A673 (cell line): ENCODE measurements around the gene WDR27. TPM values are rescaled to one million over a fixed set of nuclear protein-coding genes. Genes with fewer than 3 reads are reported as not detected.
"Not testable (repeated sequence)": the region's sequence is repeated elsewhere in the genome, so short reads cannot be mapped to it uniquely, and the experiment has no call there.

Experiments
- BruUV-seq: library from RNA; stranded (reverse); fragments of 400-500 nt; replicated peaks from 2 replicates; lab custom pipeline; 2021; lab: Mats Ljungman, UMichigan
- CTCF ChIA-PET: fragments of 300-600 bp; sonication (Branson Sonifier 250); formaldehyde crosslinking; loops from one replicate; lab custom pipeline; 2022; ENCODE audit warnings: antibody characterized with exemption; lab: Charles Lee
- POLR2A ChIA-PET: fragments of 300-600 bp; sonication (Branson Sonifier 250); formaldehyde crosslinking; loops from one replicate; lab custom pipeline; 2022; ENCODE audit warnings: antibody characterized with exemption; ENCODE audit not compliant: low non-redundant PET; lab: Charles Lee
- DNase-seq: peaks from one replicate; pipeline ENCODE4 v3.0.0-alpha.2; 2015; ENCODE audit warnings: low spot score
- H3K27ac ChIP-seq: fragments of 200-600 bp; sonication (generic); 2 replicates; pipeline ENCODE4 v1.5.1; 2016; ENCODE audit warnings: mixed run types, low read depth, mild to moderate bottlenecking, mixed read lengths, antibody characterized with exemption, low read length; ENCODE audit not compliant: poor library complexity, severe bottlenecking
- H3K27me3 ChIP-seq: fragments of 200-600 bp; sonication (generic); replicated peaks from 2 replicates; pipeline ENCODE4 v1.6.1; 2017; ENCODE audit warnings: mixed run types, low read depth, mild to moderate bottlenecking, mixed read lengths, antibody characterized with exemption, low read length; ENCODE audit not compliant: insufficient read depth, poor library complexity
- H3K36me3 ChIP-seq: fragments of 200-600 bp; sonication (generic); 2 replicates; pipeline ENCODE4 v1.6.1; 2016; ENCODE audit warnings: mixed run types, mild to moderate bottlenecking, mixed read lengths, antibody characterized with exemption, low read length; ENCODE audit not compliant: insufficient read depth, poor library complexity, severe bottlenecking
- H3K4me1 ChIP-seq: fragments of 200-600 bp; sonication (generic); 2 replicates; pipeline ENCODE4 v1.6.1; 2017; ENCODE audit warnings: mixed run types, mild to moderate bottlenecking, mixed read lengths, antibody characterized with exemption, low read length; ENCODE audit not compliant: insufficient read depth, poor library complexity, severe bottlenecking
- H3K4me3 ChIP-seq: fragments of 200-600 bp; sonication (generic); 2 replicates; pipeline ENCODE4 v1.5.1; 2016; ENCODE audit warnings: low read depth, mixed run types, mild to moderate bottlenecking, mixed read lengths, low read length; ENCODE audit not compliant: poor library complexity, severe bottlenecking
- H3K9me3 ChIP-seq: fragments of 200-600 bp; sonication (generic); 2 replicates; pipeline ENCODE4 v1.6.1; 2016; ENCODE audit warnings: mixed run types, low read depth, mild to moderate bottlenecking, mixed read lengths, antibody characterized with exemption, low read length; ENCODE audit not compliant: poor library complexity, severe bottlenecking
- CTCF ChIP-seq: fragments of 300-800, 200-600 bp; sonication (generic); conservative IDR thresholded peaks from 2 replicates; pipeline ENCODE4 v1.5.1; 2017; ENCODE audit warnings: low read depth, mild to moderate bottlenecking, antibody characterized with exemption, low read length, moderate library complexity, mixed read lengths
- EZH2 ChIP-seq: fragments of 200-600 bp; sonication (generic); IDR thresholded peaks from 2 replicates; pipeline ENCODE4 v1.6.1; 2017; ENCODE audit warnings: borderline replicate concordance, low read depth, mild to moderate bottlenecking, mixed read lengths, antibody characterized with exemption, low read length; ENCODE audit not compliant: poor library complexity, severe bottlenecking
- intact Hi-C: fragments of 100-400 bp; cut with micrococcal nuclease; formaldehyde crosslinking; loops from one replicate; pipeline ENCODE4 v1.10.0; 2022; ENCODE audit not compliant: unreplicated experiment
- total RNA-seq: library from RNA; stranded (reverse); gene quantifications from 2 replicates; pipeline ENCODE4 v1.2.3, GENCODE V29; 2021

WDR27 gene
- total RNA-seq, 1 experiment from 2014 or later: 77.3 TPM

DNA sequence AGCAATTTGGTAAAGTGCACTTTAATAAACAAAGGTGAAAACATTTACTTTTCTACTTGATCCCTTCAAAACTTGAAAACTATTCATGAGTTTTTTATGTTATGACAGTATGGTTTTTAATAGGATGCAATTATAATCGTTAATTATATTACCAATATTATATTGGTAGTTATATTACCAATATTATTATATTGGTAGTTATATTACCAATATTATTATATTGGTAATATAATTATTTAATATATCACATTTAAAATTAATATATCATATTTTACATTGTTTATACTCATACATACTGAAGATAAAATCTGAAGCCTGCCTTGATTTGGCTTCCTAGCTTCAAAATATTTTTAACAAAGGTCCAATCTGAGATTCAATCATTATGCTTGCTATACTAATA, 262.1 kb downstream of the WDR27 start:
- POLR2A ChIA-PET: no interaction called here
- CTCF ChIA-PET: no interaction called here
- no peak for TF ChIP-seq CTCF
- no peak for TF ChIP-seq EZH2
- H3K36me3 ChIP-seq: no peaks in the 10 kb centered on the region
- intact Hi-C loops: no loop called here
- H3K4me3 ChIP-seq: no peak overlapping the region
- H3K9me3 ChIP-seq: no peaks in the 10 kb centered on the region
- H3K27ac ChIP-seq: no peak overlapping the region
- DNase-seq: no peak
- H3K27me3 ChIP-seq: no peaks in the 10 kb centered on the region
- BruUV-seq: no TSS peak
- H3K4me1 ChIP-seq: no peaks in the 10 kb centered on the region

GRCh38 chr6:169434554-169434953, 267.3 kb downstream of the WDR27 start:
- BruUV-seq, H3K27me3 ChIP-seq, H3K36me3 ChIP-seq, POLR2A ChIA-PET, intact Hi-C loops, H3K4me1 ChIP-seq, CTCF ChIA-PET, DNase-seq, H3K4me3 ChIP-seq, H3K9me3 ChIP-seq, H3K27ac ChIP-seq: not testable (repeated sequence)

- Histone ChIP-seq H3K27me3 (no peaks in the 10 kb centered on the region), H3K4me1 (peaks cover 7% of the 10 kb centered on the region), H3K4me3 (no peak overlapping the region), H3K9me3 (no peaks in the 10 kb centered on the region), H3K27ac (no peak overlapping the region), H3K36me3 (no peaks in the 10 kb centered on the region)
- intact Hi-C loops: no loop called here
- ChIA-PET POLR2A (no interaction called here), CTCF (no interaction called here)
- no peak for TF ChIP-seq CTCF
- no peak for TF ChIP-seq EZH2
- no peak for DNase-seq
- BruUV-seq: no TSS peak
Measured at GRCh38 chr6:169429001-169429400, 272.8 kb downstream of the WDR27 start.

DNA sequence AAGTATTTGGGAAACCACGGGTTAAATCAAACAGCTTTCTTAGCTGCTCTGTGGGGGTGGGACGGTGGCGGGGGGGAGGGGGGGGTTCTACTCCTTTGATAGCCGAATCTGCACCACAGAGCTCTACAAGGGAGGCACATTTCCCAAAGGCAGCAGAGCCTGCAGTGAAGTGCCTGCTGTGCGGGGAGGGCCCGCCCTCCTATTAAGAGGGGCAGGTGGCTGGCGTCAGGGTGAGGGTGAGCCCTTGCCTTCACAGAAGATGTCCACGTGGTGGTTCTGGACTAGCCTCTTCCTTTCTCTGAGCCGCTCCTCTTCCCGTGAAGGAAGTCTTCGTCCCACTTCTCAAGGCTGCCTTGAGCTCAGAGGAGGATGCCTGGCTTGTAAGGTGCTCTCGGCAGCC, 273.3 kb downstream of the WDR27 start:
- DNase-seq: peak; percentile 22
- intact Hi-C loops: no loop called here
- Histone ChIP-seq H3K27me3 (no peaks in the 10 kb centered on the region), H3K4me1 (peaks cover 7% of the 10 kb centered on the region), H3K9me3 (no peaks in the 10 kb centered on the region), H3K4me3 (no peak overlapping the region), H3K27ac (no peak overlapping the region), H3K36me3 (no peaks in the 10 kb centered on the region)
- TF ChIP-seq EZH2 (no peak), CTCF (no peak)
- BruUV-seq: no TSS peak
- POLR2A ChIA-PET: no interaction called here
- CTCF ChIA-PET: no interaction called here
